ENCODE results near the gene SMG6. TPM values are rescaled to one million over a fixed set of nuclear protein-coding genes. Genes with fewer than 3 reads are reported as not detected.

Gene SMG6
- total and polyA plus RNA-seq, 2 donors (not counting 3 experiments of a cell fraction or from before 2014, with no cell fraction given): 40.1 to 42.2 TPM

DNA sequence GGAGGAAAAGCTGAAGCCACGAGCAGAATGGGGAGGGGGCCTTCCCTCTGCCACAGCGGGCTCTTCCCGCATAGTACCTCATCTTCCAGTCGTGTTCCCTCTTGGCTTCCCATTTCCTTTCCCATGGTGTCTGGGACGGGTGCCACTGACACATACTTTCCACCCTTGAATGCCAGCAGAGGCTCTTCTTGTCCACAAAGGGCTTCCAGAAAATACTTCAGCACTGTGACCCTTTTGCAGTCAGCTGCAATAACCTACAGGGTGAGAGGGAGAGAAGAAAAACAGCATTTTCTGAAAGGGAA, 218.0 kb downstream of the SMG6 start:
- DNase-seq (ENCODE audit: low read depth, low spot score) (peak; percentile 94), FAIRE-seq (no peak)
- Histone ChIP-seq H4K20me1 (replicated peaks; ENCODE audit: control insufficient read depth, extremely low read depth, insufficient read depth, low read length) (no peaks in the 10 kb centered on the region), H3K27ac (ENCODE audit: insufficient read depth, low read depth, low read length) (peak overlapping the region; percentile 71), H3K79me2 (ENCODE audit: control insufficient read depth, insufficient read depth, low read length) (no peaks in the 10 kb centered on the region), H3K9me3 (replicated peaks; ENCODE audit: control insufficient read depth, insufficient read depth, low read length) (no peaks in the 10 kb centered on the region), H2AFZ (ENCODE audit: low read depth, low read length) (no peak overlapping the region), H3K36me3 (ENCODE audit: control insufficient read depth in 2 of 2, extremely low read depth in 1 of 2, insufficient read depth in 2 of 2, low read length in 2 of 2) (peaks cover 3 to 13% of the 10 kb centered on the region in 2 experiments), H3K9ac (replicated peaks; ENCODE audit: extremely low read depth, insufficient read depth, low read length) (peak overlapping the region; percentile 25), H3K4me2 (ENCODE audit: insufficient read depth, low read length) (no peak overlapping the region), H3K27me3 (ENCODE audit: control insufficient read depth in 2 of 2, insufficient read depth in 2 of 2, low read length in 2 of 2) (no peaks in the 10 kb centered on the region), H3K4me3 (replicated peaks in 1 of 3; ENCODE audit: insufficient read depth in 1 of 3, low read depth in 1 of 3, low read length in 3 of 3) (no peak overlapping the region), H3K4me1 (ENCODE audit: control insufficient read depth, extremely low read depth, insufficient read depth, low read length) (peaks cover 66% of the 10 kb centered on the region), H3K9me1 (replicated peaks; ENCODE audit: control insufficient read depth, extremely low read depth, insufficient read depth, low read length) (no peaks in the 10 kb centered on the region)
- no TSS peak for BruUV-seq (replicated peaks)
- TF ChIP-seq JUN (IDR thresholded peaks at IDR 0.05; ENCODE audit: borderline replicate concordance, insufficient read depth, insufficient read length, low read depth) (peak; percentile 68), MYC (IDR thresholded peaks at IDR 0.05; ENCODE audit: low read depth, low read length) (no peak), FOS (IDR thresholded peaks at IDR 0.05; ENCODE audit: borderline replicate concordance, insufficient read depth, low read length) (no peak)
- POLR2A ChIA-PET: no interaction called here
- dilution Hi-C loops (cut with MboI; ENCODE audit: extremely low pct_ligation_motif_present, low sequenced_read_pairs) (no loop called here), intact Hi-C loops (cut with micrococcal nuclease) (loop anchor here (1.0 kb wide), 3 partner anchors 14 to 159 kb away; no protein-coding TSS in a partner anchor)
- CTCF ChIA-PET: interaction anchor here (0.8 to 9.2 kb wide), 13 partner anchors 11 to 159 kb away, joined by 3 to 76 read pairs (median 4); partner anchors contain the start of gene HIC1

DNA sequence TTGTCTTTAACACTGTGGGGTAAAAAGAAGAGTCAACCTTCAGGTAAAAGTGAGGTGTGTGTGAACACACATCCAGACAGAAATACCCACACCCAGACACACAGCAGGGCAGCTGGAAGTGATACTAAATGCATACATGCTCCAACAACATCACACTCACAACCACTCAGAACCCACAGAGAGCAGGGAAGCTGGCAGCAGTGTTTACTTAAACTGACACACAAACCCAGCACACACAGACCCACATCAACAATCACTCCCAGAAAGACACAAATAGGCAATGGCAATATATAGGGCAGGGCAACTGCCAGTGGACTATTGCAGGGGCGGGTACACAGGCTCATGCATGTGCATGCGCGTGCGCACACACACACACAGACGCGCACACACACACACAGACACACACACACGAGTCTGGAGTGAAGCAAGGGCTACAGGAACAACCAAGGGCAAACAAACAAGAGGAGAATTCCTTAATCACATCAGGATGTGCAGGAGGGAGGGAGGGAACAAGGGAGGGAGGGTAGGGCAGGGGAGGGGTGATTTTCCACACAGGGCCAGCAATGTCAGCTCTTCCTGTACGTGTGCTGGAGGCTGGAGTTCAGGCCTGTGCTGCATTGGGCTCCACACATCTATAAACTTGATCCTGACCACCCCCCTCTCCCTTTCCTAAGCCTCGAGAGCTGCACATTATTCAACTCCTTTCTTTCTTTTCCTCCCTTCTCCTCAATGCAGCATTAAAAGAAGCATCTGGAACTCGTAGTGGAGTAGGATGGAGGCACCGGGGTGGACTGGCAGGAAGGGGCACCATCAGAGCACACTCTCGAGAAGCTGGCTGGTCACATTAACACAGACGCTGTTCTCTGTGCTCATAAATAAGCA, 218.6 kb downstream of the SMG6 start:
- intact Hi-C loops (cut with micrococcal nuclease) (loop anchor here (1.0 kb wide), 3 partner anchors 14 to 159 kb away; no protein-coding TSS in a partner anchor), dilution Hi-C loops (cut with MboI; ENCODE audit: extremely low pct_ligation_motif_present, low sequenced_read_pairs) (no loop called here)
- Histone ChIP-seq H3K27me3 (ENCODE audit: control insufficient read depth in 2 of 2, insufficient read depth in 2 of 2, low read length in 2 of 2) (no peaks in the 10 kb centered on the region), H2AFZ (ENCODE audit: low read depth, low read length) (peak overlapping the region; percentile 3), H3K4me2 (ENCODE audit: insufficient read depth, low read length) (peak overlapping the region; percentile 35), H4K20me1 (replicated peaks; ENCODE audit: control insufficient read depth, extremely low read depth, insufficient read depth, low read length) (no peaks in the 10 kb centered on the region), H3K4me1 (ENCODE audit: control insufficient read depth, extremely low read depth, insufficient read depth, low read length) (peaks cover 60% of the 10 kb centered on the region), H3K9me1 (replicated peaks; ENCODE audit: control insufficient read depth, extremely low read depth, insufficient read depth, low read length) (no peaks in the 10 kb centered on the region), H3K9ac (replicated peaks; ENCODE audit: extremely low read depth, insufficient read depth, low read length) (peak overlapping the region; percentile 54), H3K79me2 (ENCODE audit: control insufficient read depth, insufficient read depth, low read length) (no peaks in the 10 kb centered on the region), H3K36me3 (ENCODE audit: control insufficient read depth in 2 of 2, extremely low read depth in 1 of 2, insufficient read depth in 2 of 2, low read length in 2 of 2) (peaks cover 3 to 13% of the 10 kb centered on the region in 2 experiments), H3K9me3 (replicated peaks; ENCODE audit: control insufficient read depth, insufficient read depth, low read length) (no peaks in the 10 kb centered on the region), H3K27ac (ENCODE audit: insufficient read depth, low read depth, low read length) (peak overlapping the region; percentile 86), H3K4me3 (replicated peaks in 1 of 3; ENCODE audit: insufficient read depth in 1 of 3, low read depth in 1 of 3, low read length in 3 of 3) (no peak overlapping the region)
- ChIA-PET POLR2A (no interaction called here), CTCF (interaction anchor here (1.0 to 9.2 kb wide), 15 partner anchors 10 to 160 kb away, joined by 3 to 76 read pairs (median 4); partner anchors contain the start of gene HIC1)
- peak; percentile 90 for FAIRE-seq
- peak; percentile 98 for DNase-seq (ENCODE audit: low read depth, low spot score)
- peak; percentile 86 for TF ChIP-seq POLR2AphosphoS5 (IDR thresholded peaks at IDR 0.05; ENCODE audit: insufficient read depth, low read depth, low read length)
- TF ChIP-seq EZH2 (IDR thresholded peaks at IDR 0.05; ENCODE audit: borderline replicate concordance, low read depth, low read length, severe bottlenecking): no peak
- TF ChIP-seq, protein P1, sequence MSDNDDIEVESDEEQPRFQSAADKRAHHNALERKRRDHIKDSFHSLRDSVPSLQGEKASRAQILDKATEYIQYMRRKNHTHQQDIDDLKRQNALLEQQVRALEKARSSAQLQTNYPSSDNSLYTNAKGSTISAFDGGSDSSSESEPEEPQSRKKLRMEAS (IDR thresholded peaks at IDR 0.05; ENCODE audit: insufficient read depth, insufficient read length): peak; percentile 31
- TF ChIP-seq MYC (IDR thresholded peaks at IDR 0.05; ENCODE audit: low read depth, low read length): peak; percentile 44
- no TSS peak for BruUV-seq (replicated peaks)
